Thyroid gland (tissue), 4 donors: Measurements from ENCODE around the gene PRKCZ. TPM values are rescaled to one million over a fixed set of nuclear protein-coding genes. Genes with fewer than 3 reads are reported as not detected.

ENCODE experiments used
- DNase-seq, 2 donors: peaks; one replicate each; pipeline ENCODE4 v3.0.0-alpha.2; 2019
- H3K27ac ChIP-seq, 3 donors: fragments of 200-600 bp; sonication (generic); 1 replicate in 2 of 3; 2 replicates in 1 of 3; pipeline ENCODE4 v1.5.1; 2016 to 2019; ENCODE audit warnings: mild to moderate bottlenecking in 1 of 3, moderate library complexity in 1 of 3
- H3K27me3 ChIP-seq: fragments of 200-600 bp; sonication (generic); one replicate; pipeline ENCODE4 v1.5.1; 2019
- H3K36me3 ChIP-seq, 2 donors: fragments of 200-600 bp; sonication (generic); one replicate each; pipeline ENCODE4 v1.5.1; 2016 to 2019
- H3K4me1 ChIP-seq, 2 donors: fragments of 200-600 bp; sonication (generic); one replicate each; pipeline ENCODE4 v1.5.1; 2017 to 2019
- H3K4me3 ChIP-seq, 3 donors: fragments of 200-600 bp; sonication (generic); replicated peaks in 1 of 3; 1 replicate in 2 of 3; 2 replicates in 1 of 3; pipeline ENCODE4 v1.5.1; 2016; ENCODE audit warnings: mild to moderate bottlenecking in 1 of 3
- H3K9me3 ChIP-seq: fragments of 200-600 bp; sonication (generic); one replicate; pipeline ENCODE4 v1.5.1; 2017
- CTCF ChIP-seq, 6 experiments: fragments of 200-600 bp in 3 of 6; fragments of 450-650 bp in 3 of 6; sonication (generic) in 3 of 6; IDR thresholded peaks; one replicate each; pipeline ENCODE4 v1.5.1; 2016 to 2019; ENCODE audit warnings: antibody characterized with exemption in 6 of 6, mild to moderate bottlenecking in 2 of 6, inconsistent platforms in 1 of 6, moderate library complexity in 1 of 6
- POLR2A ChIP-seq, 2 donors: fragments of 450-650 bp; IDR thresholded peaks; one replicate each; pipeline ENCODE4 v1.6.1; 2017; ENCODE audit warnings: antibody characterized with exemption in 2 of 2, mild to moderate bottlenecking in 2 of 2, moderate library complexity in 1 of 2
- WGBS, 2 donors: methylation state at CpG; one replicate each; pipeline ENCODE4 v1.1.5; 2017; 5-methylcytosine and 5-hydroxymethylcytosine counted together
- intact Hi-C: fragments of 100-400 bp; cut with DNase I; formaldehyde crosslinking; loops from one replicate; pipeline ENCODE4 v1.15.1; 2023
- total RNA-seq, 4 donors: library from RNA; depleted of rRNA; stranded (reverse); fragments of >200 nt; gene quantifications; one replicate each; pipeline ENCODE4 v1.2.3, GENCODE V29; 2016

Gene PRKCZ
- total RNA-seq, 4 donors from 2014 or later: 33.6 to 53.0 (median 44.3) TPM

- intact Hi-C loops: no loop called here
- DNase-seq: no peak
- Histone ChIP-seq H3K4me1 (no peaks in the 10 kb centered on the region), H3K9me3 (no peaks in the 10 kb centered on the region), H3K27ac (no peak overlapping the region), H3K4me3 (no peak overlapping the region), H3K27me3 (no peaks in the 10 kb centered on the region), H3K36me3 (peaks cover 5 to 17% of the 10 kb centered on the region in 2 donors)
- 91 to 92% methylated on average over 11 of the region's 11 CpGs for WGBS, 2 donors
- TF ChIP-seq POLR2A (IDR thresholded peaks at IDR 0.05) (no peak), CTCF (IDR thresholded peaks at IDR 0.05) (no peak)
These were observed 131.5 kb downstream of the PRKCZ start for GRCh38 chr1:2181752-2182151.

DNA sequence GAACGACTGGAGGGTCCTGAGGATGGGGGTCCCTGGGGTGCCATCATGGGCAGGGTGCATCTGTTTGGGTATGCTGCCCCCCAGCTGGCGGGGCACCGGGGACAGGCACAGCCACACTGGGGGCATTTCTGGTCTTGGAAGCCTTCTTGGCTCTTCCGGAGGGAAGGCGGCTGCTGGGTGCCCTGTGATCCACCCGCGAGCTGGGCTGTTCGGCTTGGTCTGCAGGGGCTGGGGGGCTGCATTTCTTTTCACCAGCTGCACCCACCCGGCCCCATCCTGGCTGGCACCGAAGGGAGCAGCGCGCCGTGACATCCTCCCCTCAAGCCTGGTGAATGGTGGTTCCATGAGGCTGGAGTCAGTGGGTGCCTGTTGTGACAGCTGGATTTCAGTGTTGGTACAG lies 132.2 kb downstream of the PRKCZ start:
- no peak for TF ChIP-seq CTCF (IDR thresholded peaks at IDR 0.05)
- TF ChIP-seq POLR2A (IDR thresholded peaks at IDR 0.05): no peak
- DNase-seq: no peak
- no peak overlapping the region for H3K27ac ChIP-seq
- no peaks in the 10 kb centered on the region for H3K27me3 ChIP-seq
- H3K4me3 ChIP-seq: no peak overlapping the region
- no peaks in the 10 kb centered on the region for H3K4me1 ChIP-seq
- WGBS, 2 donors: 94% methylated on average over 9 to 10 of the region's 13 CpGs
- intact Hi-C loops: no loop called here
- no peaks in the 10 kb centered on the region for H3K9me3 ChIP-seq
- peaks cover 5 to 17% of the 10 kb centered on the region in 2 donors for H3K36me3 ChIP-seq

- H3K4me1 ChIP-seq: peaks cover 0 to under 1% of the 10 kb centered on the region in 2 donors
- TF ChIP-seq CTCF (IDR thresholded peaks at IDR 0.05) (no peak), POLR2A (IDR thresholded peaks at IDR 0.05) (no peak)
- H3K27me3 ChIP-seq: no peaks in the 10 kb centered on the region
- WGBS, 2 donors: 95 to 98% methylated on average over 8 to 13 of the region's 15 CpGs
- H3K9me3 ChIP-seq: no peaks in the 10 kb centered on the region
- H3K36me3 ChIP-seq: peaks cover 5 to 15% of the 10 kb centered on the region in 2 donors
- H3K4me3 ChIP-seq: no peak overlapping the region
- DNase-seq: no peak
- no peak overlapping the region for H3K27ac ChIP-seq
- intact Hi-C loops: no loop called here
These were observed 133.7 kb downstream of the PRKCZ start for GRCh38 chr1:2183937-2184334.

DNA sequence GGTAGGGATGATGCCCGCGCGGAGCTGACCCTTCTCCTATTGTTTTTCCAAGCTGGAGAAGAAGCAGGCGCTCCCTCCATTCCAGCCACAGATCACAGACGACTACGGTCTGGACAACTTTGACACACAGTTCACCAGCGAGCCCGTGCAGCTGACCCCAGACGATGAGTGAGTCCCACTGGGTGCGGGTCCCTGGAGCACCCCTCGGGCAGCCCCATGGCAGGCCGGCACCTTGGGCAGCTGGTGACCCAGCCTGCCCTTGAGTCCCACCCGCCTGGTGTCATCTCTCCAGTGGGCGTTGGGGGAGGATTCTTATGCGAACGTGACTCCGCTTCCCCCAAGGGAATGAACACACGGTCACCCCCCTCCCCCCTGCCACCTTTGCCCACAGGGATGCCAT lies 134.3 kb downstream of the PRKCZ start:
- intact Hi-C loops: no loop called here
- Histone ChIP-seq H3K4me1 (peaks cover 0 to 4% of the 10 kb centered on the region in 2 donors), H3K27me3 (no peaks in the 10 kb centered on the region), H3K9me3 (no peaks in the 10 kb centered on the region), H3K4me3 (no peak overlapping the region), H3K27ac (no peak overlapping the region), H3K36me3 (peaks cover 5 to 15% of the 10 kb centered on the region in 2 donors)
- DNase-seq: no peak
- WGBS, 2 donors: 88% methylated on average over 11 to 15 of the region's 18 CpGs
- no peak for TF ChIP-seq POLR2A (IDR thresholded peaks at IDR 0.05)

DNA sequence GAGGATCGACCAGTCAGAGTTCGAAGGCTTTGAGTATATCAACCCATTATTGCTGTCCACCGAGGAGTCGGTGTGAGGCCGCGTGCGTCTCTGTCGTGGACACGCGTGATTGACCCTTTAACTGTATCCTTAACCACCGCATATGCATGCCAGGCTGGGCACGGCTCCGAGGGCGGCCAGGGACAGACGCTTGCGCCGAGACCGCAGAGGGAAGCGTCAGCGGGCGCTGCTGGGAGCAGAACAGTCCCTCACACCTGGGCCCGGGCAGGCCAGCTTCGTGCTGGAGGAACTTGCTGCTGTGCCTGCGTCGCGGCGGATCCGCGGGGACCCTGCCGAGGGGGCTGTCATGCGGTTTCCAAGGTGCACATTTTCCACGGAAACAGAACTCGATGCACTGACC lies 134.7 kb downstream of the PRKCZ start:
- no peaks in the 10 kb centered on the region for H3K27me3 ChIP-seq
- H3K36me3 ChIP-seq: peaks cover 5 to 15% of the 10 kb centered on the region in 2 donors
- peaks cover 2 to 4% of the 10 kb centered on the region in 2 donors for H3K4me1 ChIP-seq
- intact Hi-C loops: no loop called here
- DNase-seq: no peak
- H3K27ac ChIP-seq: no peak overlapping the region
- no peak overlapping the region for H3K4me3 ChIP-seq
- no peaks in the 10 kb centered on the region for H3K9me3 ChIP-seq
- WGBS, 2 donors: 94 to 96% methylated on average over 24 to 33 of the region's 33 CpGs
- TF ChIP-seq POLR2A (IDR thresholded peaks at IDR 0.05) (no peak), CTCF (IDR thresholded peaks at IDR 0.05) (no peak)
